Tibial nerve (tissue), 4 donors: ENCODE results near the gene NKX6-2. TPM values are rescaled to one million over a fixed set of nuclear protein-coding genes. Genes with fewer than 3 reads are reported as not detected.
"Not testable (repeated sequence)": the region's sequence is repeated elsewhere in the genome, so short reads cannot be mapped to it uniquely, and the experiment has no call there.

ENCODE experiments used
- DNase-seq, 2 donors: peaks; one replicate each; pipeline ENCODE4 v3.0.0-alpha.2; 2019; ENCODE audit warnings: low spot score in 2 of 2
- H3K27ac ChIP-seq, 4 donors: fragments of 200-600 bp; sonication (generic) in 3 of 4; one replicate each; pipeline ENCODE4 v1.5.1; 2017 to 2019; ENCODE audit warnings: mild to moderate bottlenecking in 1 of 4
- H3K27me3 ChIP-seq, 2 donors: fragments of 200-600 bp; sonication (generic) in 1 of 2; one replicate each; pipeline versions ENCODE4 v1.5.1 to v1.6.0; 2017 to 2019
- H3K36me3 ChIP-seq, 3 donors: fragments of 200-600 bp; sonication (generic); one replicate each; pipeline ENCODE4 v1.5.1; 2018 to 2019
- H3K4me1 ChIP-seq, 4 donors: fragments of 200-600 bp; sonication (generic) in 3 of 4; one replicate each; pipeline ENCODE4 v1.5.1; 2017 to 2019
- H3K4me3 ChIP-seq, 4 donors: fragments of 200-600 bp; sonication (generic) in 3 of 4; one replicate each; pipeline ENCODE4 v1.5.1; 2017 to 2019; ENCODE audit warnings: mild to moderate bottlenecking in 1 of 4, moderate library complexity in 1 of 4
- H3K9me3 ChIP-seq, 4 donors: fragments of 200-600 bp; sonication (generic) in 3 of 4; one replicate each; pipeline ENCODE4 v1.5.1; 2017 to 2019
- CTCF ChIP-seq, 5 experiments: fragments of 200-600 bp in 3 of 5; fragments of 450-650 bp in 2 of 5; sonication (generic) in 3 of 5; IDR thresholded peaks; one replicate each; pipeline ENCODE4 v1.5.1; 2016 to 2019; ENCODE audit warnings: antibody characterized with exemption in 5 of 5, mild to moderate bottlenecking in 3 of 5, moderate library complexity in 2 of 5
- EP300 ChIP-seq, 2 donors: sonication (generic); formaldehyde crosslinking; IDR thresholded peaks; one replicate each; pipeline ENCODE4 v1.6.1; 2017; ENCODE audit warnings: antibody characterized with exemption in 2 of 2, mild to moderate bottlenecking in 1 of 2
- POLR2A ChIP-seq, 2 donors: fragments of 450-650 bp; IDR thresholded peaks; one replicate each; pipeline ENCODE4 v1.6.1; 2017; ENCODE audit warnings: antibody characterized with exemption in 2 of 2, mild to moderate bottlenecking in 2 of 2, moderate library complexity in 2 of 2
- WGBS, 2 donors: methylation state at CpG; one replicate each; pipeline ENCODE4 v1.1.5; 2018; 5-methylcytosine and 5-hydroxymethylcytosine counted together
- total RNA-seq, 4 donors: library from RNA; depleted of rRNA; stranded (reverse); fragments of >200 nt; gene quantifications; one replicate each; pipeline ENCODE4 v1.1.0, GENCODE V29; 2016

The NKX6-2 gene
- total RNA-seq, 4 donors from 2014 or later = 0.20 to 10.3 (median 2.5) TPM

DNA sequence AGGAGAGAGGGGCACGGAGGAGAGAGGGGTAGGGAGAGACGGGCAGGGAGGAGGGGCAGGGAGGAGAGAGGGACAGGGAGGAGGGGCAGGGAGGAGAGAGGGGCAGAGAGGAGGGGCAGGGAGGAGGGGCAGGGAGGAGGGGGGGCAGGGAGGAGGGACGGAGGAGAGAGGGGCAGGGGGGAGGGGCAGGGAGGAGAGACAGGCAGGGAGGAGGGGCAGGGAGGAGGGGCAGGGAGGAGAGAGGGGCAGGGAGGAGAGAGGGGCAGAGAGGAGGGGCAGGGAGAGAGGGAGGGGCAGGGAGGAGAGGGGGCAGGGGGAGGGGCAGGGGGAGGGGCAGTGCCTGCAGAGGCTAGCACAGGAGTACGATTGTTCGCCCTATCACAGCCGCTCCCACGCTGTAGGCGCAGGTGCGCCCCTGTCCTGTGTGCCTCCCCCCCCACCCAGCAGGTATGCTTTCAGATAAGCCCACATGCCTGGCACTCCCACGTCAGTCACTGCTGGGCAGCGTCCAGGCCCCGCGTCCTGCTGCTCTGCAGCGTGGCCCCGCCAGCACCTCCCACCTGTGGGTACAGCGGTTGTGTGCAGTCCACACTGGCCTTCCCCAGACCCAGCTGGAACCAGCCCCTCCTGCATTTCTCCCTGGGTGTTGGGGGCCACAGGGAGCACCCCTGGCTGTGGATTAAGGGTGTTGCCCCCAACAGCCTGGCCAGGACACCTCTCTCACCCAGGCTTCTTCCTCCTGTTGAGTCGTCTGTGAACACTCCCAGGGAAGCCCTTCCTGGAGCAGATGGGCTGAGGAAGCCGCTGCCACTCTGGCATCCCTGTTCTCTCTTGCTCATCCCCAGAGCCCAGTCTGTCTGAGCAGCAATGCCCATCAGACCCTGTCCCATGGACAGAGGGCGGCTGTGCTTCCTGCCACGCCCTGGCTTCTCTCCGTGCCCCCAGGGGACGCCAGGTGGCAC lies 10.8 kb downstream of the NKX6-2 start:
- Histone ChIP-seq H3K4me3 (no peak overlapping the region), H3K36me3 (peaks cover 0 to 73% (median 0%) of the 10 kb centered on the region in 3 donors), H3K27ac (no peak overlapping the region), H3K27me3 (no peaks in the 10 kb centered on the region), H3K4me1 (no peaks in the 10 kb centered on the region), H3K9me3 (no peaks in the 10 kb centered on the region)
- TF ChIP-seq CTCF (IDR thresholded peaks at IDR 0.05) = no peak
- TF ChIP-seq EP300 (IDR thresholded peaks at IDR 0.05) = no peak
- TF ChIP-seq POLR2A (IDR thresholded peaks at IDR 0.05) = no peak
- no peak for DNase-seq
- WGBS, 2 donors = 82 to 83% methylated on average over 18 to 19 of the region's 22 CpGs

DNA sequence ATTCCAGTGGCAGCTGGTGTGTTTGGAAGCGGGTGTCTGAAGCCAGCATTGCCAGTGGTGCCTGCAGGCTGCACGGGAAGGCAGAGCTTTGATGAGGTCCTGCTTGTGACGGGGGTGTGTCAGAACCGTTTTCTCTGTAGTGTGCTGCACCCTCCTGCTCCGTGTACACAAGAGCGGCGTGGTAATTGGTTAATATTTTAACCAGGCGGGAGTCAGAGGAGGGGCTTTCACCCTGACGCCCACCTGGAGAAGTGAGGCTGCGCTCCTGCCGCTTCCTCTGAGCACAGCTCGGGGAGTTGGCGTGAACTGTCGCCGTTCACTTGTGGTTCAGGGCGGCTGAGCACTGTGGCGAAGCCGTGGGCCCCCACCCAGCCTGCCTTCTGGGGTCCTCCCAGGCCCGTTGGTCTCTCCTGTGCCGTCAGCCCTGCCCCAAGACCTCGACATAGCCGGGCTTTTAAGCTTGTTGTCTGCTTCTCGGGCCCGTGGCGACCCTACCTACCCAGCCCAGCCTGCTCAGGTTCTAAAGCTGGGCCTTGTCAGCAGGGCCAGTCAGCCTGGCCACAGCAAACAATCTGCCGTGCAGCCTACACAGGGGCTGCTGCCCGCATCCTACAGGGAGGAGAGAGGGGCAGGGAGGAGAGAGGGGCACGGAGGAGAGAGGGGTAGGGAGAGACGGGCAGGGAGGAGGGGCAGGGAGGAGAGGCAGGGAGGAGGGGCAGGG lies 11.6 kb downstream of the NKX6-2 start:
- no peak for DNase-seq
- WGBS, 2 donors = 68 to 74% methylated on average over 23 to 29 of the region's 29 CpGs
- TF ChIP-seq CTCF (IDR thresholded peaks at IDR 0.05) (no peak), POLR2A (IDR thresholded peaks at IDR 0.05) (no peak), EP300 (IDR thresholded peaks at IDR 0.05) (no peak)
- no peaks in the 10 kb centered on the region for H3K9me3 ChIP-seq
- no peaks in the 10 kb centered on the region for H3K27me3 ChIP-seq
- no peaks in the 10 kb centered on the region for H3K4me1 ChIP-seq
- H3K4me3 ChIP-seq = no peak overlapping the region
- no peak overlapping the region for H3K27ac ChIP-seq
- H3K36me3 ChIP-seq = peaks cover 0 to 73% (median 0%) of the 10 kb centered on the region in 3 donors

DNA sequence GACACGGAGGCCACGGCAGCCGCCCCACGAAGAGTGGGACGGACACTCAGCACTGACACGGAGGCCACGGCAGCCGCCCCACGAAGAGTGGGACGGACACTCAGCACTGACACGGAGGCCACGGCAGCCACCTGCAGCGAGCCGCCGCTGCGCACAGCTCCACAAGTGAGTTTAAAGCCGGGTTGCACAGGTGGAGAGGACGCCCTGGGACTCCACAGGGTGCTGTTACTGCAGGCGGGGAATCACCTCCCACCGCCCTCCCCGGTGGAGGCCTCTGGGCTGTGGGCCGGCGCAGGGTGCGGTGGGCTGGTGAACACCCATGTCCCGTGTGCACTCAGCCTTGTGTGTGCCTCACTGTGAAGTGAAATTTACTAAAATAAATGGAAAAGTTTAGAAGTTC lies 13.1 kb downstream of the NKX6-2 start:
- not testable (repeated sequence) for H3K4me1 ChIP-seq, H3K4me3 ChIP-seq, DNase-seq, H3K27ac ChIP-seq, H3K9me3 ChIP-seq, H3K27me3 ChIP-seq
- WGBS, 2 donors = 97 to 100% methylated on average over 9 to 10 of the region's 25 CpGs
- peaks cover 0 to 75% (median 0%) of the 10 kb centered on the region in 3 donors for H3K36me3 ChIP-seq

DNA sequence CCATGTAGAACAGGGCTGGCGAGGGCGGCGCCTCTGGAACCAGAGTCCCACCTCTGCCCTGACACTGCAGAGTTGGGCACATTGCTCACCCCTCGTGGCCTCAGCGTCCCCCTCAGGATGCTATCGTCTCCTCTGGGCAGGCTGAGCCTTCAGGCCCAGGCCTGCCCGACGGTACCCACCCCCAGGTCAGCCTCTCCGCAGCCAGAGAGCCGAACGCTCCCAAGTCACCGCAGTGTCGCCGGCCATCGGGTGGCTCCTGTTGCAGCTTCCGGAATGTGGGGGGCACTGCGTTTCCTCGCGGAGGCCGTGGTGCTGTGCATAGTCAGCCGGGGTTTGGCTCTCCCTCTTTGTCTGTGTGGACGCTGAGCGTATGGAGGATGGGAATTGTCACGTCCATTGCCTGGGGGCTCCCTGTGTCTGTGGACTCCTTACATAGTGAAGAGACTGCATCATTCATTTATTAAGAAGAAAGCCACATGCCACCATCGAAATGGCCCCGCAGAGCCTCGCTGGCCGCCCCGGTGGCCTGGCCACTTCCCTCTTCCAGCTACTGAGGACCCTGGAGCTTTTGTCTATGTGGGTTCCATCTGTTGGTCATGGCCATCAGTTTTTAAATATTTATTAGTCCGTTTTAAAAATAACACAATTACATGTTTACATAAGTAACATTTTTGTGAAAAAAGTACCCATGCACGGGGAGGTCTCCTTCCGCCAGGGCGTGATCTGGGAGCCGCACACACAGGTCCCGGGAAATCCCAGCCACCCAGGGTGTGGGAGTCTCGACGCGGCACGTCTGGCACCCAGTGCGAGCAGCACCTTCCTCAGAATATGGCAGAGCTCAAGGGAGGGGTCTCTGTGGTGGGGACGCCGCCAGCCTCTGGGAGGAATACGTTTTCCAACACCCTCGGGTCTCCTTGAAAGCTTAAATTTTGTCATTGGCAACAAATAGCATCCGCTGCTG lies 15.6 kb downstream of the NKX6-2 start:
- no peak overlapping the region for H3K27ac ChIP-seq
- 92 to 97% methylated on average over 37 to 40 of the region's 45 CpGs for WGBS, 2 donors
- H3K4me1 ChIP-seq = no peaks in the 10 kb centered on the region
- H3K9me3 ChIP-seq = no peaks in the 10 kb centered on the region
- H3K4me3 ChIP-seq = no peak overlapping the region
- no peaks in the 10 kb centered on the region for H3K27me3 ChIP-seq
- peaks cover 0 to 71% (median 0%) of the 10 kb centered on the region in 3 donors for H3K36me3 ChIP-seq
- DNase-seq = no peak
- TF ChIP-seq EP300 (IDR thresholded peaks at IDR 0.05) (no peak), CTCF (IDR thresholded peaks at IDR 0.05) (no peak), POLR2A (IDR thresholded peaks at IDR 0.05) (no peak)
